IMR-90 (cell line): ENCODE data around the gene CDHR1.
"Not testable (repeated sequence)": the region's sequence is repeated elsewhere in the genome, so short reads cannot be mapped to it uniquely, and the experiment has no call there.

Source experiments
- MAZ ChIP-seq: IDR thresholded peaks from 2 replicates; pipeline ENCODE4 v1.6.1; 2012; ENCODE audit warnings: low read depth, mild to moderate bottlenecking, low read length, improper control_type of control experiment, moderate library complexity, borderline replicate concordance
- TF ChIP-seq, protein P1 (sequence below): conservative IDR thresholded peaks from 2 replicates; pipeline ENCODE4 v1.5.1; 2012; ENCODE audit warnings: mild to moderate bottlenecking, low read depth, low read length, improper control_type of control experiment

DNA sequence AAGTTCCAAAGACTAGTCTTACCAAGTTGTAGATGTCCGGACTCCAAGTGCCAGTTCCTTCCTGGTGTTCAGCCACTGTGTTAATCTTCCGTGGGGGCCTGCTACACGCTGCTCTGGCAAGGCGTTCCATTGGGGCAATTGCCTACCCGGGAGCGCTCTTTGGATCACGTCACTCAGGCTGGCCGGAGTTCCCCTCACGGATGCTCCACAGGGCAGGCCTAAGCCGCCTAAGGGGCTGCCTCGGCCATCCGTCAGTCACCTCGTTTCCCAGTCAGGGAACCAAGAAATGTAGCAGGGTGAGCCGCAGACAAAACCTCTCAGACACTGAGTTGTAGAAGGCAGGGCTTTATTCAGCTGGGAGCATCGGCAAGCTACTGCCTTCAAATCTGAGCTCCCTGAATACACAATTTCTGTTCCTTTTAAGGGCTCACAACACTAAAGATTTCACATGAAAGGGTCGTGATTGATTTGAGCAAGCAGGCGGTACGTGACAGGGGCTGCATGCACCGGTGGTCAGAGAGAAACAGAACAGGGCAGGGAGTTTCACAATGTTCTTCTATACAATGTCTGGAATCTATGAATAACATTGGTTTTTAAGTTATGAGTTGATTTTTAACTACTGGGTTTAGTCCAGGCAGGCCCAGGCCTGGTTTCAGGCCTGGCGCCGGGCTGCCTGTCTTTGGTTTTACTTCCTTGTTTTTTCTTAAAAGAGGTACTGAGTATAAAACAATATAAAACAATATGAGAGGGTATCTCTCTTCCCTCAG, 22.5 kb upstream of the CDHR1 start:
- TF ChIP-seq, protein P1, sequence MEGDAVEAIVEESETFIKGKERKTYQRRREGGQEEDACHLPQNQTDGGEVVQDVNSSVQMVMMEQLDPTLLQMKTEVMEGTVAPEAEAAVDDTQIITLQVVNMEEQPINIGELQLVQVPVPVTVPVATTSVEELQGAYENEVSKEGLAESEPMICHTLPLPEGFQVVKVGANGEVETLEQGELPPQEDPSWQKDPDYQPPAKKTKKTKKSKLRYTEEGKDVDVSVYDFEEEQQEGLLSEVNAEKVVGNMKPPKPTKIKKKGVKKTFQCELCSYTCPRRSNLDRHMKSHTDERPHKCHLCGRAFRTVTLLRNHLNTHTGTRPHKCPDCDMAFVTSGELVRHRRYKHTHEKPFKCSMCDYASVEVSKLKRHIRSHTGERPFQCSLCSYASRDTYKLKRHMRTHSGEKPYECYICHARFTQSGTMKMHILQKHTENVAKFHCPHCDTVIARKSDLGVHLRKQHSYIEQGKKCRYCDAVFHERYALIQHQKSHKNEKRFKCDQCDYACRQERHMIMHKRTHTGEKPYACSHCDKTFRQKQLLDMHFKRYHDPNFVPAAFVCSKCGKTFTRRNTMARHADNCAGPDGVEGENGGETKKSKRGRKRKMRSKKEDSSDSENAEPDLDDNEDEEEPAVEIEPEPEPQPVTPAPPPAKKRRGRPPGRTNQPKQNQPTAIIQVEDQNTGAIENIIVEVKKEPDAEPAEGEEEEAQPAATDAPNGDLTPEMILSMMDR = not testable (repeated sequence)
- not testable (repeated sequence) for TF ChIP-seq MAZ
